HepG2 (cell line): ENCODE data around the gene HBEGF. TPM values are rescaled to one million over a fixed set of nuclear protein-coding genes. Genes with fewer than 3 reads are reported as not detected.

Experiments
- GATA4 ChIP-seq: sonication (generic); IDR thresholded peaks from 2 replicates; pipeline ENCODE4 v1.6.1; 2016; ENCODE audit warnings: antibody characterized with exemption, low read depth, borderline replicate concordance
- GATAD2A ChIP-seq: IDR thresholded peaks from 2 replicates; pipeline ENCODE4 v1.6.1; 2016
- GFI1 ChIP-seq: sonication (generic); formaldehyde crosslinking; IDR thresholded peaks from 2 replicates; pipeline ENCODE4 v1.5.0; 2020; ENCODE audit warnings: missing genetic modification reagents, mild to moderate bottlenecking, borderline replicate concordance
- GLI4 ChIP-seq: sonication (generic); formaldehyde crosslinking; IDR thresholded peaks from 2 replicates; pipeline ENCODE4 v1.5.1; 2020; ENCODE audit warnings: missing genetic modification reagents, mild to moderate bottlenecking, moderate library complexity, borderline replicate concordance
- HNF4G ChIP-seq, 2 experiments: sonication (generic) in 1 of 2; formaldehyde crosslinking in 1 of 2; IDR thresholded peaks; 2 replicates each; pipeline versions ENCODE4 v1.4.0 to v1.6.1; 2011 to 2020; ENCODE audit warnings: borderline replicate concordance in 2 of 2, low read depth in 2 of 2, mild to moderate bottlenecking in 2 of 2, low read length in 1 of 2, missing genetic modification reagents in 1 of 2, moderate library complexity in 1 of 2
- MAF1 ChIP-seq: sonication (generic); formaldehyde crosslinking; IDR thresholded peaks from 2 replicates; pipeline ENCODE4 v1.5.0; 2020; ENCODE audit warnings: missing genetic modification reagents, borderline replicate concordance
- NR2C2 ChIP-seq: sonication (generic); formaldehyde crosslinking; IDR thresholded peaks from 2 replicates; pipeline ENCODE4 v1.4.0; 2020; ENCODE audit warnings: missing genetic modification reagents, mild to moderate bottlenecking, moderate library complexity, borderline replicate concordance
- NR2F2 ChIP-seq: IDR thresholded peaks from 2 replicates; pipeline ENCODE4 v1.6.1; 2012; ENCODE audit warnings: low read depth, inconsistent platforms, borderline replicate concordance
- REXO4 ChIP-seq: sonication (generic); formaldehyde crosslinking; IDR thresholded peaks from 2 replicates; pipeline ENCODE4 v1.8.0; 2022; ENCODE audit warnings: missing genetic modification reagents, mild to moderate bottlenecking, borderline replicate concordance
- SALL1 ChIP-seq: sonication (generic); formaldehyde crosslinking; IDR thresholded peaks from 2 replicates; pipeline ENCODE4 v1.8.0; 2022; ENCODE audit warnings: mild to moderate bottlenecking, missing genetic modification reagents
- SALL2 ChIP-seq: sonication (generic); formaldehyde crosslinking; IDR thresholded peaks from 2 replicates; pipeline ENCODE4 v1.8.1; 2023; ENCODE audit warnings: mild to moderate bottlenecking, missing genetic modification reagents, inconsistent platforms
- YEATS2 ChIP-seq: sonication (generic); formaldehyde crosslinking; IDR thresholded peaks from 2 replicates; pipeline ENCODE4 v1.4.0; 2020; ENCODE audit warnings: missing genetic modification reagents, borderline replicate concordance
- ZFX ChIP-seq: sonication (generic); formaldehyde crosslinking; IDR thresholded peaks from 2 replicates; pipeline ENCODE4 v1.4.0; 2020; ENCODE audit warnings: mild to moderate bottlenecking, low read depth, missing genetic modification reagents, moderate library complexity
- ZNF160 ChIP-seq: sonication (generic); formaldehyde crosslinking; IDR thresholded peaks from 2 replicates; pipeline ENCODE4 v1.8.0; 2022; ENCODE audit warnings: mild to moderate bottlenecking, inconsistent platforms, missing genetic modification reagents
- ZNF292 ChIP-seq: sonication (generic); formaldehyde crosslinking; IDR thresholded peaks from 2 replicates; pipeline ENCODE4 v1.8.1; 2022; ENCODE audit warnings: mild to moderate bottlenecking, low read depth, missing genetic modification reagents, borderline replicate concordance
- ZNF350 ChIP-seq: sonication (generic); formaldehyde crosslinking; IDR thresholded peaks from 2 replicates; pipeline ENCODE4 v1.4.0; 2020; ENCODE audit warnings: mild to moderate bottlenecking, low read depth, missing genetic modification reagents, borderline replicate concordance
- ZNF383 ChIP-seq: sonication (generic); formaldehyde crosslinking; IDR thresholded peaks from 2 replicates; pipeline ENCODE4 v1.4.0; 2020; ENCODE audit warnings: missing genetic modification reagents, mild to moderate bottlenecking, borderline replicate concordance
- ZNF83 ChIP-seq: sonication (generic); formaldehyde crosslinking; IDR thresholded peaks from 2 replicates; pipeline ENCODE4 v1.4.0; 2020; ENCODE audit warnings: missing genetic modification reagents, mild to moderate bottlenecking, borderline replicate concordance
- polyA plus RNA-seq, 8 experiments: library from polyadenylated mRNA; depleted of rRNA in 3 of 8; stranded (reverse) in 7 of 8; unstranded in 1 of 8; fragments of >200 nt; fragmentation: Illumina TruSeq in 4 of 8; extraction: Trizol in 4 of 8; gene quantifications; 2 replicates each; pipeline versions ENCODE4 v1.2.1 to v1.2.3, GENCODE V29; 2011 to 2016; ENCODE audit warnings: low read depth in 4 of 8, missing spikeins in 1 of 8, mixed read lengths in 1 of 8; ENCODE audit not compliant: insufficient read depth in 1 of 8
- total RNA-seq, 5 experiments: library from RNA; depleted of rRNA; stranded (reverse); fragments of >200 nt; fragmentation: Illumina TruSeq; extraction: Trizol; gene quantifications; 2 replicates each; pipeline ENCODE4 v1.2.3, GENCODE V29; 2016; ENCODE audit warnings: low read depth in 1 of 5
- TF ChIP-seq, protein P1 (sequence below): sonication (generic); formaldehyde crosslinking; IDR thresholded peaks from 2 replicates; pipeline ENCODE4 v1.5.1; 2020; ENCODE audit warnings: missing genetic modification reagents, mild to moderate bottlenecking, borderline replicate concordance
- TF ChIP-seq, protein P2 (sequence below): sonication (generic); formaldehyde crosslinking; IDR thresholded peaks from 2 replicates; pipeline ENCODE4 v1.5.1; 2020; ENCODE audit warnings: mild to moderate bottlenecking, moderate library complexity, missing genetic modification reagents
- TF ChIP-seq, protein P3 (sequence below): sonication (generic); formaldehyde crosslinking; IDR thresholded peaks from 2 replicates; pipeline ENCODE4 v1.4.0; 2020; ENCODE audit warnings: missing genetic modification reagents
- TF ChIP-seq, protein P4 (sequence below): sonication (generic); formaldehyde crosslinking; IDR thresholded peaks from 2 replicates; pipeline ENCODE4 v1.9.0; 2022; ENCODE audit warnings: missing genetic modification reagents, mild to moderate bottlenecking, borderline replicate concordance
- TF ChIP-seq, protein P5 (sequence below): IDR thresholded peaks from 2 replicates; pipeline ENCODE4 v1.6.1; 2018; ENCODE audit warnings: missing genetic modification reagents

HBEGF gene
- total and polyA plus RNA-seq, 2 of the 13 experiments (the other 11 are each of a cell fraction or from before 2014, with no cell fraction given): 1.7 to 5.0 TPM

DNA sequence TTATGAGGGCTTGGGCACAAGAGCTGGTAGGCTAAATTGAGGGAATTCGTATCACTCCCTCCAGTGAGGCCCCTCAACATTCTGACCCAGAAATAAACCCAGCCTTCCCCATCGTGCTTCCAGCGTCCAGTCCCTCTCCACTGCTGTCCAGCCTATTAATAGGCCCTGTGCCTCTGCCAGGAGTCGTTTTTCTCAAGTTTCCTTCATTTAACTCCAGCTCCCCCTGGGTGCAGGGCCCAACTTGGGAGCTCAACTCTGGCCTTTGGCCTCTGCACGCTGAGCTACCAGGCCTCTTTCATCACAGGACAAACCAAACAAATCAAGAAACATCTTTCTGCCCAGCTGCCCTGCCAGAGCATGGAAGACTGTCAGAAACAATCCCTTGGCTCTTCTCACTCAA, 10.0 kb downstream of the HBEGF start (continued):
- TF ChIP-seq, protein P1, sequence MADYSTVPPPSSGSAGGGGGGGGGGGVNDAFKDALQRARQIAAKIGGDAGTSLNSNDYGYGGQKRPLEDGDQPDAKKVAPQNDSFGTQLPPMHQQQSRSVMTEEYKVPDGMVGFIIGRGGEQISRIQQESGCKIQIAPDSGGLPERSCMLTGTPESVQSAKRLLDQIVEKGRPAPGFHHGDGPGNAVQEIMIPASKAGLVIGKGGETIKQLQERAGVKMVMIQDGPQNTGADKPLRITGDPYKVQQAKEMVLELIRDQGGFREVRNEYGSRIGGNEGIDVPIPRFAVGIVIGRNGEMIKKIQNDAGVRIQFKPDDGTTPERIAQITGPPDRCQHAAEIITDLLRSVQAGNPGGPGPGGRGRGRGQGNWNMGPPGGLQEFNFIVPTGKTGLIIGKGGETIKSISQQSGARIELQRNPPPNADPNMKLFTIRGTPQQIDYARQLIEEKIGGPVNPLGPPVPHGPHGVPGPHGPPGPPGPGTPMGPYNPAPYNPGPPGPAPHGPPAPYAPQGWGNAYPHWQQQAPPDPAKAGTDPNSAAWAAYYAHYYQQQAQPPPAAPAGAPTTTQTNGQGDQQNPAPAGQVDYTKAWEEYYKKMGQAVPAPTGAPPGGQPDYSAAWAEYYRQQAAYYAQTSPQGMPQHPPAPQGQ (CRISPR knock-in tag): no peak
- TF ChIP-seq GFI1 (CRISPR knock-in tag) (0 out of 2 replicates have a peak, but pooled peaks have one; percentile 43), MAF1 (CRISPR knock-in tag) (no peak), ZNF350 (CRISPR knock-in tag) (no peak), HNF4G (IDR thresholded peaks at IDR 0.05; ENCODE audit: borderline replicate concordance, low read depth, low read length) (peak; percentile 69; the same call in 1 of the 2 replicates), HNF4G (CRISPR knock-in tag; IDR thresholded peaks at IDR 0.05; ENCODE audit: borderline replicate concordance, low read depth) (no peak), NR2C2 (peak; percentile 76), ZNF292 (CRISPR knock-in tag) (peak; percentile 52; the same call in 1 of the 2 replicates), ZNF383 (no peak), SALL1 (CRISPR knock-in tag) (peak; percentile 47; the same call in 1 of the 2 replicates), ZNF160 (CRISPR knock-in tag) (no peak), GLI4 (CRISPR knock-in tag) (no peak), GATAD2A (CRISPR knock-in tag) (0 out of 2 replicates have a peak, but pooled peaks have one; percentile 33), YEATS2 (no peak), ZFX (CRISPR knock-in tag) (peak; percentile 52; the same call in 1 of the 2 replicates), ZNF83 (no peak), NR2F2 (0 out of 2 replicates have a peak, but pooled peaks have one; percentile 37), SALL2 (CRISPR knock-in tag) (no peak), GATA4 (no peak), REXO4 (CRISPR knock-in tag) (no peak)
- TF ChIP-seq, protein P2, sequence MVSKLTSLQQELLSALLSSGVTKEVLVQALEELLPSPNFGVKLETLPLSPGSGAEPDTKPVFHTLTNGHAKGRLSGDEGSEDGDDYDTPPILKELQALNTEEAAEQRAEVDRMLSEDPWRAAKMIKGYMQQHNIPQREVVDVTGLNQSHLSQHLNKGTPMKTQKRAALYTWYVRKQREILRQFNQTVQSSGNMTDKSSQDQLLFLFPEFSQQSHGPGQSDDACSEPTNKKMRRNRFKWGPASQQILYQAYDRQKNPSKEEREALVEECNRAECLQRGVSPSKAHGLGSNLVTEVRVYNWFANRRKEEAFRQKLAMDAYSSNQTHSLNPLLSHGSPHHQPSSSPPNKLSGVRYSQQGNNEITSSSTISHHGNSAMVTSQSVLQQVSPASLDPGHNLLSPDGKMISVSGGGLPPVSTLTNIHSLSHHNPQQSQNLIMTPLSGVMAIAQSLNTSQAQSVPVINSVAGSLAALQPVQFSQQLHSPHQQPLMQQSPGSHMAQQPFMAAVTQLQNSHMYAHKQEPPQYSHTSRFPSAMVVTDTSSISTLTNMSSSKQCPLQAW (CRISPR knock-in tag): 0 out of 2 replicates have a peak, but pooled peaks have one; percentile 29
- TF ChIP-seq, protein P3, sequence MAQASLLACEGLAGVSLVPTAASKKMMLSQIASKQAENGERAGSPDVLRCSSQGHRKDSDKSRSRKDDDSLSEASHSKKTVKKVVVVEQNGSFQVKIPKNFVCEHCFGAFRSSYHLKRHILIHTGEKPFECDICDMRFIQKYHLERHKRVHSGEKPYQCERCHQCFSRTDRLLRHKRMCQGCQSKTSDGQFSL (CRISPR knock-in tag): no peak
- TF ChIP-seq, protein P4, sequence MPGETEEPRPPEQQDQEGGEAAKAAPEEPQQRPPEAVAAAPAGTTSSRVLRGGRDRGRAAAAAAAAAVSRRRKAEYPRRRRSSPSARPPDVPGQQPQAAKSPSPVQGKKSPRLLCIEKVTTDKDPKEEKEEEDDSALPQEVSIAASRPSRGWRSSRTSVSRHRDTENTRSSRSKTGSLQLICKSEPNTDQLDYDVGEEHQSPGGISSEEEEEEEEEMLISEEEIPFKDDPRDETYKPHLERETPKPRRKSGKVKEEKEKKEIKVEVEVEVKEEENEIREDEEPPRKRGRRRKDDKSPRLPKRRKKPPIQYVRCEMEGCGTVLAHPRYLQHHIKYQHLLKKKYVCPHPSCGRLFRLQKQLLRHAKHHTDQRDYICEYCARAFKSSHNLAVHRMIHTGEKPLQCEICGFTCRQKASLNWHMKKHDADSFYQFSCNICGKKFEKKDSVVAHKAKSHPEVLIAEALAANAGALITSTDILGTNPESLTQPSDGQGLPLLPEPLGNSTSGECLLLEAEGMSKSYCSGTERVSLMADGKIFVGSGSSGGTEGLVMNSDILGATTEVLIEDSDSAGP: 0 out of 2 replicates have a peak, but pooled peaks have one; percentile 30
- TF ChIP-seq, protein P5, sequence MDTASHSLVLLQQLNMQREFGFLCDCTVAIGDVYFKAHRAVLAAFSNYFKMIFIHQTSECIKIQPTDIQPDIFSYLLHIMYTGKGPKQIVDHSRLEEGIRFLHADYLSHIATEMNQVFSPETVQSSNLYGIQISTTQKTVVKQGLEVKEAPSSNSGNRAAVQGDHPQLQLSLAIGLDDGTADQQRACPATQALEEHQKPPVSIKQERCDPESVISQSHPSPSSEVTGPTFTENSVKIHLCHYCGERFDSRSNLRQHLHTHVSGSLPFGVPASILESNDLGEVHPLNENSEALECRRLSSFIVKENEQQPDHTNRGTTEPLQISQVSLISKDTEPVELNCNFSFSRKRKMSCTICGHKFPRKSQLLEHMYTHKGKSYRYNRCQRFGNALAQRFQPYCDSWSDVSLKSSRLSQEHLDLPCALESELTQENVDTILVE (CRISPR knock-in tag): no peak
